ENCODE results near the gene RSPH6A. TPM values are rescaled to one million over a fixed set of nuclear protein-coding genes. Genes with fewer than 3 reads are reported as not detected.

RSPH6A gene
- total and polyA plus RNA-seq, 2 of the 13 experiments (the other 11 are each of a cell fraction or from before 2014, with no cell fraction given): 0.07 TPM; not detected in 1

DNA sequence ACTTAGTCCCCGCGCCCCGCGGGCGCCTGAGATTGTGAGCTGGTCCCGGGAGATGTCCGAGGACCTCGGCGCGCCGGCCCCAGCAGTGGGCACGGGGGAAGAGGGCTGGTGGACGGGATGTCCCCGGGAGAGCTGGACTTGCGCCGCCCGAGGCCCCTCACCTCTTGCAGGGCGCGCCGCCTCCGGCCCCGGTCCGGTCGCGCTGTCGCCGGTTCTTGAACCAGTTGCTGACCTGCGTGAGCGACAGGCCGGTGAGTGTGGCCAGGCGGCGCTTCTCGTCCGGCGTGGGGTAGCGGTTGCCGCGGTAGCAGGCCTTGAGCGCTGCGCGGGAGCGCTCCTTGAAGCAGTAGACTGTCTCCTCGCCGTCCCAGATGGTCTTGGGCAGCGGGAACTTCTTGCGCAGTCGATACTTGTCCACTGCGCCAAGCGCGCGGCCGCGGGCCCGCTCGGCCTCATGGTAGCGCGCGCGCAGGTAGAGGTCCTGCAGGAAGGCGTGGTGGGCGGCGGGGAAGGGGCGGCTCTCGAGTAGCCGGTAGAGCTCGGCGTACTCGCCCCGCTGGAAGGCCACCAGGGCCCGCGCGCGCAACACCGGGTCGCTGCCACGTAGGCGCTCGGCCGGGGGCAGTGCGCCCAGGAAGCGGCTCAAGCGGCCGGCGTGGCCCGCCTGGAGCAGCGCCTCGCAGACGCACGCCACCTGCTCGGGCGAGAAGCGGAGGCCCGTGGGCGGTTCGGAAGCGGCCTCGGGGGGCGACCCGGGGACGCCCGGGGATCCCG lies 47.0 kb downstream of the RSPH6A start (continued):
- TF ChIP-seq ZNF280B (CRISPR knock-in tag; IDR thresholded peaks at IDR 0.05; ENCODE audit: borderline replicate concordance) (no peak; the same call in 1 of the 2 replicates), AGO2 (optimal IDR thresholded peaks at IDR 0.05; ENCODE audit: low read depth, low read length) (peak; percentile 76), IKZF5 (CRISPR knock-in tag; IDR thresholded peaks at IDR 0.05) (no peak), ZFP36L2 (CRISPR knock-in tag; IDR thresholded peaks at IDR 0.05) (no peak), EHMT2 (IDR thresholded peaks at IDR 0.05; ENCODE audit: borderline replicate concordance, low read depth, low read length) (no peak), ZNF143 (CRISPR knock-in tag; IDR thresholded peaks at IDR 0.05) (no peak), MAX (IDR thresholded peaks at IDR 0.05) (peak; percentile 88), ZNF44 (CRISPR knock-in tag; IDR thresholded peaks at IDR 0.05) (no peak), HDAC6 (IDR thresholded peaks at IDR 0.05; ENCODE audit: low read depth, low read length) (no peak), NFYB (CRISPR knock-in tag; IDR thresholded peaks at IDR 0.05) (no peak), MYNN (CRISPR knock-in tag; IDR thresholded peaks at IDR 0.05; ENCODE audit: low read depth) (no peak), NCOA5 (CRISPR knock-in tag; IDR thresholded peaks at IDR 0.05) (0 out of 2 replicates have a peak, but pooled peaks have one; percentile 86), ZNF598 (CRISPR knock-in tag; IDR thresholded peaks at IDR 0.05; ENCODE audit: borderline replicate concordance) (no peak), SP4 (CRISPR knock-in tag; IDR thresholded peaks at IDR 0.05) (peak; percentile 40; the same call in 1 of the 2 replicates), NCOR1 (IDR thresholded peaks at IDR 0.05; ENCODE audit: borderline replicate concordance, low read length) (no peak), ETV6 (CRISPR knock-in tag; conservative IDR thresholded peaks at IDR 0.05) (no peak), TOPORS (CRISPR knock-in tag; IDR thresholded peaks at IDR 0.05) (no peak), ZNF431 (CRISPR knock-in tag; IDR thresholded peaks at IDR 0.05; ENCODE audit: borderline replicate concordance, low read depth) (no peak), MATR3 (CRISPR knock-in tag; IDR thresholded peaks at IDR 0.05) (no peak)
- TF ChIP-seq, protein P1, sequence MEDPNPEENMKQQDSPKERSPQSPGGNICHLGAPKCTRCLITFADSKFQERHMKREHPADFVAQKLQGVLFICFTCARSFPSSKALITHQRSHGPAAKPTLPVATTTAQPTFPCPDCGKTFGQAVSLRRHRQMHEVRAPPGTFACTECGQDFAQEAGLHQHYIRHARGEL (CRISPR knock-in tag; IDR thresholded peaks at IDR 0.05): no peak
- TF ChIP-seq, protein P2, sequence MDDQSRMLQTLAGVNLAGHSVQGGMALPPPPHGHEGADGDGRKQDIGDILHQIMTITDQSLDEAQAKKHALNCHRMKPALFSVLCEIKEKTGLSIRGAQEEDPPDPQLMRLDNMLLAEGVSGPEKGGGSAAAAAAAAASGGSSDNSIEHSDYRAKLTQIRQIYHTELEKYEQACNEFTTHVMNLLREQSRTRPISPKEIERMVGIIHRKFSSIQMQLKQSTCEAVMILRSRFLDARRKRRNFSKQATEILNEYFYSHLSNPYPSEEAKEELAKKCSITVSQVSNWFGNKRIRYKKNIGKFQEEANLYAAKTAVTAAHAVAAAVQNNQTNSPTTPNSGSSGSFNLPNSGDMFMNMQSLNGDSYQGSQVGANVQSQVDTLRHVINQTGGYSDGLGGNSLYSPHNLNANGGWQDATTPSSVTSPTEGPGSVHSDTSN (CRISPR knock-in tag; IDR thresholded peaks at IDR 0.05; ENCODE audit: borderline replicate concordance): no peak
- TF ChIP-seq, protein P3, sequence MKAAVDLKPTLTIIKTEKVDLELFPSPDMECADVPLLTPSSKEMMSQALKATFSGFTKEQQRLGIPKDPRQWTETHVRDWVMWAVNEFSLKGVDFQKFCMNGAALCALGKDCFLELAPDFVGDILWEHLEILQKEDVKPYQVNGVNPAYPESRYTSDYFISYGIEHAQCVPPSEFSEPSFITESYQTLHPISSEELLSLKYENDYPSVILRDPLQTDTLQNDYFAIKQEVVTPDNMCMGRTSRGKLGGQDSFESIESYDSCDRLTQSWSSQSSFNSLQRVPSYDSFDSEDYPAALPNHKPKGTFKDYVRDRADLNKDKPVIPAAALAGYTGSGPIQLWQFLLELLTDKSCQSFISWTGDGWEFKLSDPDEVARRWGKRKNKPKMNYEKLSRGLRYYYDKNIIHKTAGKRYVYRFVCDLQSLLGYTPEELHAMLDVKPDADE (CRISPR knock-in tag; IDR thresholded peaks at IDR 0.05): no peak; the same call in 1 of the 2 replicates
- TF ChIP-seq, protein P4, sequence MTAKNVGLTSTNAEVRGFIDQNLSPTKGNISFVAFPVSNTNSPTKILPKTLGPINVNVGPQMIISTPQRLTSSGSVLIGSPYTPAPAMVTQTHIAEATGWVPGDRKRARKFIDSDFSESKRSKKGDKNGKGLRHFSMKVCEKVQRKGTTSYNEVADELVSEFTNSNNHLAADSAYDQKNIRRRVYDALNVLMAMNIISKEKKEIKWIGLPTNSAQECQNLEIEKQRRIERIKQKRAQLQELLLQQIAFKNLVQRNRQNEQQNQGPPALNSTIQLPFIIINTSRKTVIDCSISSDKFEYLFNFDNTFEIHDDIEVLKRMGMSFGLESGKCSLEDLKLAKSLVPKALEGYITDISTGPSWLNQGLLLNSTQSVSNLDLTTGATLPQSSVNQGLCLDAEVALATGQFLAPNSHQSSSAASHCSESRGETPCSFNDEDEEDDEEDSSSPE (CRISPR knock-in tag; IDR thresholded peaks at IDR 0.05): peak; percentile 67

Measured in HepG2 (cell line).